GM18858 (cell line): Measurements from ENCODE around the gene RPL21.
"Not testable (repeated sequence)": the region's sequence is repeated elsewhere in the genome, so short reads cannot be mapped to it uniquely, and the experiment has no call there.

Experiments used
- ATAC-seq: cut with Tn5 transposase; IDR thresholded peaks from one replicate; pipeline ENCODE4 v1.9.1; 2021; ENCODE audit not compliant: unreplicated experiment

The RPL21 gene

GRCh38 chr13:27288392-27288791 is 37.0 kb downstream of the RPL21 start:
- no peak for ATAC-seq

- no peak for ATAC-seq
Observed at GRCh38 chr13:27289011-27289665, 37.8 kb downstream of the RPL21 start.

GRCh38 chr13:27290715-27291114 is 39.4 kb downstream of the RPL21 start:
- no peak for ATAC-seq

- ATAC-seq, result not testable (repeated sequence)
Observed at GRCh38 chr13:27291967-27292366, 40.6 kb downstream of the RPL21 start.

GRCh38 chr13:27293076-27293691 is 41.8 kb downstream of the RPL21 start:
- no peak for ATAC-seq

- ATAC-seq, result no peak
Observed at GRCh38 chr13:27293873-27294515, 42.6 kb downstream of the RPL21 start.

- no peak for ATAC-seq
Observed at GRCh38 chr13:27295096-27295495, 43.7 kb downstream of the RPL21 start.

GRCh38 chr13:27295660-27296059 is 44.3 kb downstream of the RPL21 start:
- ATAC-seq, result no peak

GRCh38 chr13:27296496-27296895 is 45.1 kb downstream of the RPL21 start:
- no peak for ATAC-seq

GRCh38 chr13:27298849-27299248 is 47.5 kb downstream of the RPL21 start:
- no peak for ATAC-seq

GRCh38 chr13:27300406-27300805 is 49.0 kb downstream of the RPL21 start:
- not testable (repeated sequence) for ATAC-seq

GRCh38 chr13:27300941-27301586 is 49.7 kb downstream of the RPL21 start:
- no peak for ATAC-seq

GRCh38 chr13:27302643-27303262 is 51.4 kb downstream of the RPL21 start:
- no peak for ATAC-seq

GRCh38 chr13:27304099-27304498 is 52.7 kb downstream of the RPL21 start:
- ATAC-seq, result no peak

- ATAC-seq, result no peak
Observed at GRCh38 chr13:27304611-27305010, 53.3 kb downstream of the RPL21 start.
